GM18870 (cell line): ENCODE results near the gene SEC22A.

Source experiments
- ATAC-seq: cut with Tn5 transposase; IDR thresholded peaks from one replicate; pipeline ENCODE4 v1.9.1; 2021; ENCODE audit warnings: moderate library complexity; ENCODE audit not compliant: unreplicated experiment

The SEC22A gene

GRCh38 chr3:123301331-123302184 lies 99.8 kb downstream of the SEC22A start:
- no peak for ATAC-seq

GRCh38 chr3:123302961-123303360 lies 101.2 kb downstream of the SEC22A start:
- ATAC-seq: no peak

GRCh38 chr3:123303976-123304560 lies 102.3 kb downstream of the SEC22A start:
- no peak for ATAC-seq

GRCh38 chr3:123305192-123305591 lies 103.4 kb downstream of the SEC22A start:
- ATAC-seq: no peak

- no peak for ATAC-seq
Measured at GRCh38 chr3:123307064-123307463, 105.3 kb downstream of the SEC22A start.

- ATAC-seq: no peak
Measured at GRCh38 chr3:123310186-123310585, 108.4 kb downstream of the SEC22A start.

- ATAC-seq: no peak
Measured at GRCh38 chr3:123310741-123311140, 109.0 kb downstream of the SEC22A start.

- ATAC-seq: no peak
Measured at GRCh38 chr3:123311201-123311600, 109.5 kb downstream of the SEC22A start.

GRCh38 chr3:123312331-123313265 lies 110.9 kb downstream of the SEC22A start:
- ATAC-seq: no peak

GRCh38 chr3:123313889-123314288 lies 112.1 kb downstream of the SEC22A start:
- ATAC-seq: no peak

- no peak for ATAC-seq
Measured at GRCh38 chr3:123314359-123315270, 112.9 kb downstream of the SEC22A start.

- no peak for ATAC-seq
Measured at GRCh38 chr3:123315271-123315595, 113.5 kb downstream of the SEC22A start.

- no peak for ATAC-seq
Measured at GRCh38 chr3:123317716-123318115, 116.0 kb downstream of the SEC22A start.

GRCh38 chr3:123318374-123318773 lies 116.6 kb downstream of the SEC22A start:
- no peak for ATAC-seq

- no peak for ATAC-seq
Measured at GRCh38 chr3:123319760-123320159, 118.0 kb downstream of the SEC22A start.

GRCh38 chr3:123320221-123320620 lies 118.5 kb downstream of the SEC22A start:
- ATAC-seq: no peak

- no peak for ATAC-seq
Measured at GRCh38 chr3:123321806-123322205, 120.1 kb downstream of the SEC22A start.

GRCh38 chr3:123322866-123323265 lies 121.1 kb downstream of the SEC22A start:
- no peak for ATAC-seq
